K562 (cell line): ENCODE measurements around the gene CLIP4. TPM values are rescaled to one million over a fixed set of nuclear protein-coding genes. Genes with fewer than 3 reads are reported as not detected.

Experiments used
- ATAC-seq: fragments of 200-7000 bp; cut with Tn5 transposase; 3 replicates; pipeline ENCODE4 v1.9.1; 2020; ENCODE audit warnings: moderate library complexity
- BruUV-seq: library from RNA; stranded (reverse); fragments of 400-500 nt; replicated peaks from 2 replicates; lab custom pipeline; 2021; lab: Mats Ljungman, UMichigan
- CTCF ChIA-PET: fragments of 300-600 bp; formaldehyde crosslinking; extraction: SDS; loops from one replicate; lab custom pipeline; 2021; ENCODE audit warnings: low intra/inter-chr PET ratio; lab: Yijun Ruan, JAX
- POLR2A ChIA-PET: fragments of 300-600, 350-650 bp; sonication (Branson Sonifier 250); formaldehyde crosslinking; extraction: SDS; loops from one replicate; lab custom pipeline; 2021; ENCODE audit warnings: antibody characterized with exemption, inconsistent platforms; lab: Yijun Ruan, JAX
- DNase-seq, 4 experiments: peaks; one replicate each; pipeline versions ENCODE4 v3.0.0 to v3.0.0-alpha.2; 2011 to 2018; ENCODE audit warnings: low spot score in 3 of 4, mixed read lengths in 3 of 4; ENCODE audit errors: extremely low read depth in 1 of 4
- FAIRE-seq: peaks from 2 replicates; lab custom pipeline; 2011; peaks lifted over from hg19 to GRCh38; lab: Jason Lieb, UNC
- H2AFZ ChIP-seq: 2 replicates; pipeline ENCODE4 v1.6.0; 2011; ENCODE audit warnings: low read depth, low read length, control low read depth, inconsistent platforms
- H3K27ac ChIP-seq: fragments of 200-600 bp; 3 replicates; pipeline ENCODE4 v1.8.0; 2011; ENCODE audit warnings: low read depth, mild to moderate bottlenecking, control low read depth, inconsistent platforms, low read length, moderate library complexity, mixed read lengths; ENCODE audit errors: extremely low read depth
- H3K27me3 ChIP-seq, 2 experiments: fragments of 300-600 bp in 1 of 2; 2 replicates in 1 of 2; 3 replicates in 1 of 2; pipeline versions ENCODE4 v1.6.0 to v1.8.0; 2011; ENCODE audit warnings: inconsistent platforms in 2 of 2, low read length in 2 of 2, mild to moderate bottlenecking in 1 of 2, mixed read lengths in 1 of 2, moderate library complexity in 1 of 2; ENCODE audit not compliant: control insufficient read depth in 2 of 2, insufficient read depth in 2 of 2
- H3K36me3 ChIP-seq: fragments of 300-600 bp; 3 replicates; pipeline ENCODE4 v1.8.0; 2011; ENCODE audit warnings: mild to moderate bottlenecking, low read length, inconsistent platforms; ENCODE audit not compliant: control insufficient read depth, insufficient read depth
- H3K4me1 ChIP-seq, 2 experiments: fragments of 200-600 bp in 1 of 2; replicated peaks in 1 of 2; 2 replicates in 1 of 2; 3 replicates in 1 of 2; pipeline versions ENCODE4 v1.5.1 to v1.8.0; 2011; ENCODE audit warnings: inconsistent platforms in 2 of 2, low read length in 2 of 2, mild to moderate bottlenecking in 1 of 2, mixed read lengths in 1 of 2, moderate library complexity in 1 of 2; ENCODE audit not compliant: control insufficient read depth in 2 of 2, insufficient read depth in 2 of 2
- H3K4me2 ChIP-seq: 2 replicates; pipeline ENCODE4 v1.6.1; 2011; ENCODE audit warnings: low read length, control low read depth, inconsistent platforms, mixed read lengths; ENCODE audit not compliant: insufficient read depth
- H3K4me3 ChIP-seq: fragments of 200-600 bp; sonication (generic), shearing (Covaris generic); 2 replicates; pipeline ENCODE4 v1.5.1; 2016; ENCODE audit warnings: control low read depth, inconsistent platforms
- H3K79me2 ChIP-seq: fragments of 200-600 bp; 3 replicates; pipeline ENCODE4 v1.8.0; 2011; ENCODE audit warnings: low read length, inconsistent platforms; ENCODE audit not compliant: control insufficient read depth, insufficient read depth
- H3K9ac ChIP-seq, 2 experiments: 2 replicates each; pipeline versions ENCODE4 v1.6.0 to v1.6.1; 2011; ENCODE audit warnings: low read depth in 2 of 2, low read length in 2 of 2, control low read depth in 1 of 2, inconsistent platforms in 1 of 2, mild to moderate bottlenecking in 1 of 2, mixed read lengths in 1 of 2; ENCODE audit not compliant: insufficient read depth in 1 of 2
- H3K9me1 ChIP-seq: one replicate; pipeline ENCODE4 v1.6.0; 2011; ENCODE audit warnings: inconsistent platforms, mild to moderate bottlenecking, low read length, moderate library complexity; ENCODE audit not compliant: control insufficient read depth, insufficient read depth
- H3K9me3 ChIP-seq: replicated peaks from 2 replicates; pipeline ENCODE4 v1.5.1; 2011; ENCODE audit warnings: low read depth, low read length, inconsistent platforms; ENCODE audit not compliant: control insufficient read depth, insufficient read depth
- H4K20me1 ChIP-seq: replicated peaks from 2 replicates; pipeline ENCODE4 v1.6.1; 2011; ENCODE audit warnings: low read length, inconsistent platforms, mixed read lengths; ENCODE audit not compliant: control insufficient read depth, insufficient read depth
- ATF4 ChIP-seq: fragments of 450-650 bp; formaldehyde crosslinking; IDR thresholded peaks from 2 replicates; pipeline ENCODE4 v1.4.0; 2022; ENCODE audit warnings: mild to moderate bottlenecking, moderate library complexity
- ETV6 ChIP-seq, 3 experiments: fragments of 150-350 bp in 1 of 3; sonication (generic) in 1 of 3; formaldehyde crosslinking in 1 of 3; IDR thresholded peaks; 2 replicates each; pipeline versions ENCODE4 v1.6.1 to v1.8.0; 2014 to 2022; ENCODE audit warnings: borderline replicate concordance in 2 of 3, low read depth in 2 of 3, antibody characterized with exemption in 1 of 3, low read length in 1 of 3, mild to moderate bottlenecking in 1 of 3, missing genetic modification reagents in 1 of 3
- GABPB1 ChIP-seq: sonication (generic); formaldehyde crosslinking; IDR thresholded peaks from 2 replicates; pipeline ENCODE4 v1.8.0; 2022; ENCODE audit warnings: mild to moderate bottlenecking, missing genetic modification reagents
- GABPB2 ChIP-seq: fragments of 250-450 bp; sonication (Bioruptor Pico); conservative IDR thresholded peaks from 2 replicates; pipeline ENCODE4 v1.5.1; 2021; ENCODE audit warnings: mild to moderate bottlenecking
- HNRNPUL1 ChIP-seq: fragments of 200-400 bp; formaldehyde crosslinking; IDR thresholded peaks from 2 replicates; pipeline ENCODE4 v1.6.1; 2017; ENCODE audit warnings: low read length
- NFYB ChIP-seq: IDR thresholded peaks from 2 replicates; pipeline ENCODE4 v1.6.1; 2011; ENCODE audit warnings: mild to moderate bottlenecking, moderate library complexity; ENCODE audit not compliant: insufficient read length; ENCODE audit errors: extremely low read depth
- NKRF ChIP-seq: fragments of 450-650 bp; IDR thresholded peaks from 2 replicates; pipeline ENCODE4 v1.6.1; 2016; ENCODE audit warnings: borderline replicate concordance
- PRPF4 ChIP-seq: fragments of 200-400 bp; formaldehyde crosslinking; IDR thresholded peaks from one replicate; pipeline ENCODE4 v1.6.1; 2017; ENCODE audit warnings: low read length, low read depth, mild to moderate bottlenecking; ENCODE audit not compliant: insufficient read depth, poor library complexity, severe bottlenecking
- SRSF9 ChIP-seq: fragments of 200-400 bp; formaldehyde crosslinking; IDR thresholded peaks from 2 replicates; pipeline ENCODE4 v1.6.1; 2017; ENCODE audit warnings: low read depth, low read length, borderline replicate concordance
- ZBTB33 ChIP-seq: sonication (generic); formaldehyde crosslinking; IDR thresholded peaks from 2 replicates; pipeline ENCODE4 v1.8.1; 2023; ENCODE audit warnings: mild to moderate bottlenecking, missing genetic modification reagents
- ZNF175 ChIP-seq: fragments of 200-800 bp; sonication (Bioruptor generic); IDR thresholded peaks from 2 replicates; pipeline ENCODE4 v1.6.1; 2016; ENCODE audit warnings: low read depth, mild to moderate bottlenecking, missing genetic modification characterization, missing compliant biosample characterization
- ZNF239 ChIP-seq: fragments of 250-450 bp; sonication (Bioruptor Pico); IDR thresholded peaks from 2 replicates; pipeline ENCODE4 v1.4.0; 2020; ENCODE audit warnings: mild to moderate bottlenecking
- ZNF24 ChIP-seq: fragments of 450-650 bp; IDR thresholded peaks from 2 replicates; pipeline ENCODE4 v1.6.1; 2016
- ZNF263 ChIP-seq: sonication (generic); formaldehyde crosslinking; IDR thresholded peaks from 2 replicates; pipeline ENCODE4 v1.8.0; 2022; ENCODE audit warnings: mild to moderate bottlenecking, missing genetic modification reagents, borderline replicate concordance
- ZNF282 ChIP-seq: sonication (generic); formaldehyde crosslinking; IDR thresholded peaks from 2 replicates; pipeline ENCODE4 v1.8.1; 2023; ENCODE audit warnings: missing genetic modification reagents
- ZNF507 ChIP-seq: conservative IDR thresholded peaks from 2 replicates; pipeline ENCODE4 v1.6.1; 2017; ENCODE audit warnings: missing genetic modification characterization, missing compliant biosample characterization
- WGBS: fragments of 100-300 bp; shearing (Covaris generic); methylation state at CpG from one replicate; pipeline ENCODE4 v1.1.6; 2016; ENCODE audit warnings: low coverage, mixed read lengths; ENCODE audit not compliant: insufficient coverage; ENCODE audit errors: missing lambda C conversion rate; 5-methylcytosine and 5-hydroxymethylcytosine counted together
- in situ Hi-C: fragments of 300-500 bp; cut with MboI; formaldehyde crosslinking; loops from 4 replicates; pipeline ENCODE4 v1.15.0; 2018; ENCODE audit warnings: inconsistent platforms, mixed read lengths
- intact Hi-C: fragments of 100-400 bp; cut with micrococcal nuclease; formaldehyde crosslinking; loops from 2 replicates; pipeline ENCODE4 v1.14.2; 2022
- polyA plus RNA-seq, 8 experiments: library from polyadenylated mRNA; depleted of rRNA in 4 of 8; stranded (reverse) in 5 of 8; unstranded in 3 of 8; fragments of >200 nt; fragmentation: Nextera tagmentation in 2 of 8; fragmentation: Illumina TruSeq in 1 of 8; extraction: Ambion mirVana in 2 of 8; extraction: Trizol in 1 of 8; gene quantifications; 2 replicates each; pipeline versions ENCODE4 v1.2.1 to v1.2.3, GENCODE V29; 2011 to 2014; ENCODE audit warnings: inconsistent platforms in 1 of 8, missing spikeins in 1 of 8
- total RNA-seq, 7 experiments: library from RNA; depleted of rRNA in 6 of 7; stranded (reverse); fragments of >200 nt in 6 of 7; fragmentation: Illumina TruSeq in 2 of 7; extraction: Trizol in 2 of 7; gene quantifications; 2 replicates each; pipeline versions ENCODE4 v1.2.1 to v1.2.3, GENCODE V29; 2011 to 2021; ENCODE audit warnings: low replicate concordance in 1 of 7

CLIP4 gene
- total and polyA plus RNA-seq, 9 of the 15 experiments (the other 6 are each of a cell fraction or from before 2014, with no cell fraction given), result 0.03 to 0.38 (median 0.13) TPM; not detected in 5

- Histone ChIP-seq H2AFZ (no peak overlapping the region), H3K4me3 (no peak overlapping the region), H3K9me1 (no peaks in the 10 kb centered on the region), H3K4me2 (no peak overlapping the region), H3K4me1 (no peaks in the 10 kb centered on the region), H3K9ac (no peak overlapping the region), H3K27me3 (peaks cover 6 to 55% of the 10 kb centered on the region in 2 experiments; a peak in 4 of 5 replicates), H3K79me2 (no peaks in the 10 kb centered on the region), H4K20me1 (no peaks in the 10 kb centered on the region), H3K36me3 (no peaks in the 10 kb centered on the region), H3K27ac (no peak overlapping the region), H3K9me3 (no peaks in the 10 kb centered on the region)
- no peak for DNase-seq
- FAIRE-seq, result no peak
- in situ Hi-C loops (no loop called here), intact Hi-C loops (loop anchor here (10.0 kb wide), 1 partner anchor 123 kb away; no protein-coding TSS in a partner anchor)
- no peak for ATAC-seq
- no TSS peak for BruUV-seq
- 0% methylated on average over 8 of the region's 8 CpGs for whole genome bisulfite sequencing
- ChIA-PET POLR2A (interaction anchor here (0.6 to 1.0 kb wide), 2 partner anchors 29 to 46 kb away, joined by 3 read pairs; no protein-coding TSS in a partner anchor), CTCF (no interaction called here)
- TF ChIP-seq ATF4 (no peak), ZNF239 (CRISPR knock-in tag) (no peak), ZNF175 (no peak), HNRNPUL1 (no peak), ZBTB33 (CRISPR knock-in tag) (no peak), PRPF4 (no peak), ZNF263 (CRISPR knock-in tag) (no peak), GABPB1 (CRISPR knock-in tag) (no peak), NFYB (no peak), GABPB2 (CRISPR knock-in tag) (no peak), ZNF282 (CRISPR knock-in tag) (no peak), SRSF9 (no peak), ZNF507 (tag) (no peak), ETV6 (IDR thresholded peaks at IDR 0.05; ENCODE audit: borderline replicate concordance in 1 of 2, low read depth in 2 of 2, low read length in 1 of 2) (no peak), ETV6 (CRISPR knock-in tag; IDR thresholded peaks at IDR 0.05; ENCODE audit: borderline replicate concordance) (no peak), NKRF (no peak), ZNF24 (no peak)
These were observed 43.0 kb upstream of the CLIP4 start for GRCh38 chr2:29072251-29072650.
